GM19452 (cell line): ENCODE measurements around the gene CPLX3.

ENCODE experiments used
- ATAC-seq: cut with Tn5 transposase; IDR thresholded peaks from one replicate; pipeline ENCODE4 v1.9.1; 2021; ENCODE audit not compliant: unreplicated experiment

Gene CPLX3

GRCh38 chr15:74788042-74788682, 38.3 kb upstream of the CPLX3 start:
- ATAC-seq, result no peak

GRCh38 chr15:74788683-74789151, 37.7 kb upstream of the CPLX3 start:
- ATAC-seq, result peak; percentile 26

GRCh38 chr15:74789171-74789631, 37.2 kb upstream of the CPLX3 start:
- ATAC-seq, result no peak

- no peak for ATAC-seq
Observed at GRCh38 chr15:74789741-74790079, 36.7 kb upstream of the CPLX3 start.

GRCh38 chr15:74790080-74790916, 36.1 kb upstream of the CPLX3 start:
- ATAC-seq, result no peak

- no peak for ATAC-seq
Observed at GRCh38 chr15:74791007-74791406, 35.4 kb upstream of the CPLX3 start.

- ATAC-seq, result no peak
Observed at GRCh38 chr15:74791667-74792066, 34.8 kb upstream of the CPLX3 start.

GRCh38 chr15:74792227-74793016, 34.0 kb upstream of the CPLX3 start:
- ATAC-seq, result no peak

- ATAC-seq, result no peak
Observed at GRCh38 chr15:74793135-74794028, 33.0 kb upstream of the CPLX3 start.

- ATAC-seq, result no peak
Observed at GRCh38 chr15:74794248-74794969, 32.0 kb upstream of the CPLX3 start.

- no peak for ATAC-seq
Observed at GRCh38 chr15:74794970-74795349, 31.5 kb upstream of the CPLX3 start.

GRCh38 chr15:74795966-74796625, 30.3 kb upstream of the CPLX3 start:
- no peak for ATAC-seq

GRCh38 chr15:74798388-74799254, 27.8 kb upstream of the CPLX3 start:
- no peak for ATAC-seq

GRCh38 chr15:74799255-74799855, 27.1 kb upstream of the CPLX3 start:
- ATAC-seq, result no peak

GRCh38 chr15:74799856-74800558, 26.4 kb upstream of the CPLX3 start:
- ATAC-seq, result peak; percentile 68

GRCh38 chr15:74800559-74801094, 25.8 kb upstream of the CPLX3 start:
- no peak for ATAC-seq

- ATAC-seq, result no peak
Observed at GRCh38 chr15:74801311-74801997, 25.0 kb upstream of the CPLX3 start.
